IPS DF 6.9 (cell line): Measurements from ENCODE around the gene ABCC9.
"Not testable (repeated sequence)": the region's sequence is repeated elsewhere in the genome, so short reads cannot be mapped to it uniquely, and the experiment has no call there.

Experiments
- DNase-seq: peaks from one replicate; pipeline ENCODE4 v3.0.0-alpha.2; 2013; ENCODE audit warnings: low read depth, low spot score
- H3K27ac ChIP-seq: one replicate; pipeline ENCODE4 v1.5.1; 2013; ENCODE audit warnings: low read length, control low read depth
- H3K27me3 ChIP-seq: 2 replicates; pipeline ENCODE4 v1.6.1; 2013; ENCODE audit warnings: mild to moderate bottlenecking, low read length; ENCODE audit not compliant: control insufficient read depth, insufficient read depth
- H3K36me3 ChIP-seq: 2 replicates; pipeline ENCODE4 v1.6.1; 2013; ENCODE audit warnings: low read length; ENCODE audit not compliant: control insufficient read depth, insufficient read depth
- H3K4me1 ChIP-seq: 2 replicates; pipeline ENCODE4 v1.6.1; 2013; ENCODE audit warnings: low read length; ENCODE audit not compliant: control insufficient read depth, insufficient read depth
- H3K4me3 ChIP-seq: 2 replicates; pipeline ENCODE4 v1.5.1; 2013; ENCODE audit warnings: mild to moderate bottlenecking, low read length
- H3K9me3 ChIP-seq: 2 replicates; pipeline ENCODE4 v1.6.1; 2013; ENCODE audit warnings: low read length, inconsistent platforms; ENCODE audit not compliant: control insufficient read depth, insufficient read depth
- WGBS: extraction: QIAGEN DNeasy Blood & Tissue Kit; methylation state at CpG from one replicate; pipeline ENCODE4 v1.1.7; 2013; ENCODE audit warnings: mixed read lengths, missing lambda C conversion rate; ENCODE audit not compliant: insufficient read length, insufficient coverage; 5-methylcytosine and 5-hydroxymethylcytosine counted together

ABCC9 gene

GRCh38 chr12:21819678-21820077 lies 121.5 kb downstream of the ABCC9 start:
- Histone ChIP-seq H3K4me3 (no peak overlapping the region), H3K36me3 (no peaks in the 10 kb centered on the region), H3K9me3 (no peaks in the 10 kb centered on the region), H3K27ac (no peak overlapping the region), H3K27me3 (no peaks in the 10 kb centered on the region), H3K4me1 (no peaks in the 10 kb centered on the region)
- DNase-seq: no peak

GRCh38 chr12:21819236-21819635 lies 122.0 kb downstream of the ABCC9 start:
- DNase-seq: no peak
- no CpG with 5 or more reads among the region's 2 CpGs for WGBS
- H3K4me1 ChIP-seq: no peaks in the 10 kb centered on the region
- no peaks in the 10 kb centered on the region for H3K36me3 ChIP-seq
- H3K9me3 ChIP-seq: no peaks in the 10 kb centered on the region
- no peak overlapping the region for H3K4me3 ChIP-seq
- no peaks in the 10 kb centered on the region for H3K27me3 ChIP-seq
- H3K27ac ChIP-seq: no peak overlapping the region

- H3K27ac ChIP-seq: no peak overlapping the region
- WGBS: no CpG with 5 or more reads among the region's 2 CpGs
- no peak overlapping the region for H3K4me3 ChIP-seq
- no peaks in the 10 kb centered on the region for H3K27me3 ChIP-seq
- H3K36me3 ChIP-seq: no peaks in the 10 kb centered on the region
- no peaks in the 10 kb centered on the region for H3K4me1 ChIP-seq
- no peak for DNase-seq
- H3K9me3 ChIP-seq: no peaks in the 10 kb centered on the region
Measured at GRCh38 chr12:21818627-21819026, 122.6 kb downstream of the ABCC9 start.

GRCh38 chr12:21815306-21816062 lies 125.7 kb downstream of the ABCC9 start:
- WGBS: no CpG with 5 or more reads among the region's 1 CpG
- Histone ChIP-seq H3K9me3 (no peaks in the 10 kb centered on the region), H3K4me3 (no peak overlapping the region), H3K4me1 (no peaks in the 10 kb centered on the region), H3K27ac (no peak overlapping the region), H3K36me3 (no peaks in the 10 kb centered on the region), H3K27me3 (no peaks in the 10 kb centered on the region)
- DNase-seq: no peak

DNA sequence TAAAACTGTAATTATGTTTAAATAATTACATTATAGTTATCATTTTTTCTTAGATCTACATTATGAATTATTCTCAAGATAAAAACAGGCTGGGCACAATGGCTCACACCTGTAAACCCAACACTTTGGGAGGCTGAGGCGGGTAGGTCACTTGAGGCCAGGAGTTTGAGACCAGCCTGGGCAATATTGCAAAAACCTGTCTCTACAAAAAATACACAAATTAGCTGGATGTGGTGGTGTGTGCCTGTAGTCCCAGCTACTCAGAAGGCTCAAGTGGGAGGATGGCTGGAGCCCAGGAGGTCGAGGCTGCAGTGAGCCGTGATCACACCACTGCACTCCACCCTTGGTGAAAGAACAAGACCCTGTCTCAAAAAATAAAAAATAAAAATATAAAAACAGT lies 126.4 kb downstream of the ABCC9 start:
- Histone ChIP-seq H3K9me3 (no peaks in the 10 kb centered on the region), H3K27ac (no peak overlapping the region), H3K36me3 (no peaks in the 10 kb centered on the region), H3K4me1 (no peaks in the 10 kb centered on the region), H3K4me3 (no peak overlapping the region), H3K27me3 (no peaks in the 10 kb centered on the region)
- no peak for DNase-seq
- no CpG with 5 or more reads among the region's 3 CpGs for WGBS

GRCh38 chr12:21814327-21814726 lies 126.9 kb downstream of the ABCC9 start:
- H3K4me3 ChIP-seq: no peak overlapping the region
- H3K4me1 ChIP-seq: no peaks in the 10 kb centered on the region
- DNase-seq: no peak
- no peaks in the 10 kb centered on the region for H3K27me3 ChIP-seq
- H3K27ac ChIP-seq: no peak overlapping the region
- no CpG with 5 or more reads among the region's 2 CpGs for WGBS
- no peaks in the 10 kb centered on the region for H3K36me3 ChIP-seq
- H3K9me3 ChIP-seq: no peaks in the 10 kb centered on the region

- H3K27ac ChIP-seq: no peak overlapping the region
- no peak overlapping the region for H3K4me3 ChIP-seq
- no peak for DNase-seq
- no peaks in the 10 kb centered on the region for H3K36me3 ChIP-seq
- WGBS: no CpG with 5 or more reads among the region's 3 CpGs
- no peaks in the 10 kb centered on the region for H3K27me3 ChIP-seq
- H3K9me3 ChIP-seq: no peaks in the 10 kb centered on the region
- no peaks in the 10 kb centered on the region for H3K4me1 ChIP-seq
Measured at GRCh38 chr12:21813751-21814150, 127.5 kb downstream of the ABCC9 start.

- Histone ChIP-seq H3K27ac (no peak overlapping the region), H3K9me3 (no peaks in the 10 kb centered on the region), H3K36me3 (no peaks in the 10 kb centered on the region), H3K4me3 (no peak overlapping the region), H3K27me3 (no peaks in the 10 kb centered on the region), H3K4me1 (no peaks in the 10 kb centered on the region)
- DNase-seq: no peak
Measured at GRCh38 chr12:21813125-21813524, 128.1 kb downstream of the ABCC9 start.

DNA sequence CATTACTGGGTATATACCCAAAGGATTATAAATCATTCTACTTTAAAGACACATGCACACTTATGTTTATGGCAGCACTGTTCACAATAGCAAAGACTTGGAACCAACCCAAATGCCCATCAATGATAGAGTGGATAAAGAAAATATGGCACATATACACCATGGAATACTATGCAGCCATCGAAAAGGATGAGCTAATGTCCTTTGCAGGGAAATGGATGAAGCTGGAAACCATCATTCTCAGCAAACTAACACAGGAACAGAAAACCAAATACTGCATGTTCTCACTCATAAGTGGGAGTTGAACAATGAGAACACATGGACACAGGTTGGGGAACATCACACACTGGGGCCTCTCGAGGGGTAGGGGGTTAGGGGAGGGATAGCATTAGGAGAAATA lies 128.9 kb downstream of the ABCC9 start:
- H3K4me3 ChIP-seq, H3K4me1 ChIP-seq, H3K27ac ChIP-seq, H3K9me3 ChIP-seq, H3K27me3 ChIP-seq, H3K36me3 ChIP-seq, DNase-seq: not testable (repeated sequence)
- no CpG with 5 or more reads among the region's 2 CpGs for WGBS

DNA sequence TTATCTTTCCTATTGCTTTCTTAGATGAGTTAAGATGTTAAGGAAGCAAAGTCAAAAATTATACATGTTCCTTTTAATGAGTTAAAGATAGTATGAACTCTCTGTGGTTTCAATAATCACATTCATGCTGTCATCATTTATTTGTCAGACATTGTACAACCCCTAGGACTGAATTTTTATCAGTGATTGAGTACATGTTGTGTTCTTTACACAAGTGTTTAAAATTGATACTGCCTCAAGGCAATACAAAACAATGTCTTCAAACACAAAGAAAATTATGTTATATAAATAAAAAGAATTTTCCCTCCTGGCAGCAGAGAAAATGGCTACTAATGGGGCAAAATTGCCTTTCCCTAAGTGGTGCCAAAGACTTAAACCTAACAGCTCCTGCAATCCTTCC lies 132.1 kb downstream of the ABCC9 start:
- Histone ChIP-seq H3K4me1 (no peaks in the 10 kb centered on the region; the same call in 1 of the 2 replicates), H3K27me3 (no peaks in the 10 kb centered on the region), H3K9me3 (no peaks in the 10 kb centered on the region), H3K36me3 (no peaks in the 10 kb centered on the region), H3K27ac (no peak overlapping the region), H3K4me3 (no peak overlapping the region)
- no peak for DNase-seq

- H3K9me3 ChIP-seq: no peaks in the 10 kb centered on the region
Measured at GRCh38 chr12:21806255-21806654, 135.0 kb downstream of the ABCC9 start.

More at GRCh38 chr12:21806255-21806654, 135.0 kb downstream of the ABCC9 start:
- Histone ChIP-seq H3K4me3 (no peak overlapping the region), H3K4me1 (no peaks in the 10 kb centered on the region; the same call in 1 of the 2 replicates), H3K27ac (no peak overlapping the region), H3K27me3 (no peaks in the 10 kb centered on the region), H3K36me3 (no peaks in the 10 kb centered on the region)
- DNase-seq: no peak
